ENCODE results near the gene LACRT.

LACRT gene

GRCh38 chr12:54631988-54632728, 2.5 kb downstream of the LACRT start:
- no peak for DNase-seq

- DNase-seq: no peak
These were observed 3.1 kb downstream of the LACRT start for GRCh38 chr12:54631551-54631950.

GRCh38 chr12:54629925-54630324, 4.8 kb downstream of the LACRT start:
- no peak for DNase-seq

- no peak for DNase-seq
These were observed 6.4 kb downstream of the LACRT start for GRCh38 chr12:54628186-54628846.

GRCh38 chr12:54627304-54627703, 7.4 kb downstream of the LACRT start:
- no peak for DNase-seq

- DNase-seq: no peak
These were observed 9.1 kb downstream of the LACRT start for GRCh38 chr12:54625598-54625997.

GRCh38 chr12:54624315-54625279, 10.1 kb downstream of the LACRT start:
- DNase-seq: no peak

GRCh38 chr12:54622463-54623183, 12.1 kb downstream of the LACRT start:
- DNase-seq: no peak

- no peak for DNase-seq
These were observed 17.6 kb downstream of the LACRT start for GRCh38 chr12:54616933-54617680.

- DNase-seq: no peak
These were observed 22.4 kb downstream of the LACRT start for GRCh38 chr12:54612225-54612750.

- no peak for DNase-seq
These were observed 23.0 kb downstream of the LACRT start for GRCh38 chr12:54611715-54612149.

GRCh38 chr12:54608769-54609168, 25.9 kb downstream of the LACRT start:
- no peak for DNase-seq

GRCh38 chr12:54608156-54608555, 26.5 kb downstream of the LACRT start:
- no peak for DNase-seq

GRCh38 chr12:54606556-54606955, 28.1 kb downstream of the LACRT start:
- no peak for DNase-seq

GRCh38 chr12:54605138-54605970, 29.3 kb downstream of the LACRT start:
- no peak for DNase-seq

- no peak for DNase-seq
These were observed 30.3 kb downstream of the LACRT start for GRCh38 chr12:54604436-54604835.

GRCh38 chr12:54603872-54604271, 30.8 kb downstream of the LACRT start:
- no peak for DNase-seq

- no peak for DNase-seq
These were observed 31.4 kb downstream of the LACRT start for GRCh38 chr12:54603173-54603814.

GRCh38 chr12:54602661-54603060, 32.0 kb downstream of the LACRT start:
- DNase-seq: no peak

- no peak for DNase-seq
These were observed 32.9 kb downstream of the LACRT start for GRCh38 chr12:54601841-54602240.
